ENCODE results near the gene DPYD.

DPYD gene

DNA sequence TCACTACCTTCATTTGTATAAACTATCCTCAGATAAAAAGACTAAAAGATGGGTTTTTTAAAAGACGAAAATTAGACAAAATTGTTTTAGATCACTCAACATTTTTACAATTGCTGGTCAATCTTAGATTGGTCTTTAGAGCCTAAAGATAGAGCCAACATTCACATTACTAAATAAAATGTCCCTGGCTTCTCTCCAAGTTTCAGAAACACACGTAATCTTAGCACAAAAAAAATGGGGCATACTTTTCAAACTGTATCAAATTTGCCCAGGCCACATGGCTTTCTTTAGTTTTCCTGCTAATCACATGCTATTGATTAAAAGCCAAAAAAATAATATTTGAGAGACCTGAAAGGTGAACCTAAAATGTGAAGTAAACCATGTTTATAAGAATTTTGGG, 288.1 kb downstream of the DPYD start:
- Histone ChIP-seq H3K27me3 (replicated peaks; ENCODE audit: control insufficient read depth, insufficient read depth, low read length) (no peaks in the 10 kb centered on the region), H3K36me3 (ENCODE audit: control insufficient read depth, insufficient read depth, low read length) (no peaks in the 10 kb centered on the region), H3K4me3 (replicated peaks; ENCODE audit: low read depth, low read length) (no peak overlapping the region)
- TF ChIP-seq, protein P1, sequence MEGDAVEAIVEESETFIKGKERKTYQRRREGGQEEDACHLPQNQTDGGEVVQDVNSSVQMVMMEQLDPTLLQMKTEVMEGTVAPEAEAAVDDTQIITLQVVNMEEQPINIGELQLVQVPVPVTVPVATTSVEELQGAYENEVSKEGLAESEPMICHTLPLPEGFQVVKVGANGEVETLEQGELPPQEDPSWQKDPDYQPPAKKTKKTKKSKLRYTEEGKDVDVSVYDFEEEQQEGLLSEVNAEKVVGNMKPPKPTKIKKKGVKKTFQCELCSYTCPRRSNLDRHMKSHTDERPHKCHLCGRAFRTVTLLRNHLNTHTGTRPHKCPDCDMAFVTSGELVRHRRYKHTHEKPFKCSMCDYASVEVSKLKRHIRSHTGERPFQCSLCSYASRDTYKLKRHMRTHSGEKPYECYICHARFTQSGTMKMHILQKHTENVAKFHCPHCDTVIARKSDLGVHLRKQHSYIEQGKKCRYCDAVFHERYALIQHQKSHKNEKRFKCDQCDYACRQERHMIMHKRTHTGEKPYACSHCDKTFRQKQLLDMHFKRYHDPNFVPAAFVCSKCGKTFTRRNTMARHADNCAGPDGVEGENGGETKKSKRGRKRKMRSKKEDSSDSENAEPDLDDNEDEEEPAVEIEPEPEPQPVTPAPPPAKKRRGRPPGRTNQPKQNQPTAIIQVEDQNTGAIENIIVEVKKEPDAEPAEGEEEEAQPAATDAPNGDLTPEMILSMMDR (IDR thresholded peaks at IDR 0.05; ENCODE audit: insufficient read depth, low read length, poor library complexity, severe bottlenecking) = no peak
- DNase-seq (ENCODE audit: extremely low read depth, insufficient read length) = no peak

DNA sequence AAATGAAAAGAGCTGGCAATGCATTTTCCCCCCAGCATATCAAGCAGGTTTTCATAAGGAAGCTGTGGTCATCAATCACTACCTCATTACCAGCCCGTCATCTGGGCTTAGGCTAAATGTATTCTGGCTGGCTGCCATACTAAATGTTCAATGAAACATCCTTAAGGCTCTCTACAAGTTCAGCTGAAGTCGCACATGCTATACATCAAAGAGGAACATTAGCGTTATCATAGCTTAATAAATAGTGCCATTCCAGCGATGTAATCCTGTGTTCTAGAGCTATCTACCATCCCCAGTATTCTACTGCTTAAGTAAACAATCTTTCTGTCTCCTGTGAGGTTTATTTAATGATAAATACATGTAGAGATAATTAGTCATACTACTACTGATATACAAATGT, 288.8 kb downstream of the DPYD start:
- TF ChIP-seq, protein P1 (IDR thresholded peaks at IDR 0.05; ENCODE audit: insufficient read depth, low read length, poor library complexity, severe bottlenecking) = no peak
- no peaks in the 10 kb centered on the region for H3K27me3 ChIP-seq (replicated peaks; ENCODE audit: control insufficient read depth, insufficient read depth, low read length)
- H3K36me3 ChIP-seq (ENCODE audit: control insufficient read depth, insufficient read depth, low read length) = no peaks in the 10 kb centered on the region
- DNase-seq (ENCODE audit: extremely low read depth, insufficient read length) = no peak
- H3K4me3 ChIP-seq (replicated peaks; ENCODE audit: low read depth, low read length) = no peak overlapping the region

DNA sequence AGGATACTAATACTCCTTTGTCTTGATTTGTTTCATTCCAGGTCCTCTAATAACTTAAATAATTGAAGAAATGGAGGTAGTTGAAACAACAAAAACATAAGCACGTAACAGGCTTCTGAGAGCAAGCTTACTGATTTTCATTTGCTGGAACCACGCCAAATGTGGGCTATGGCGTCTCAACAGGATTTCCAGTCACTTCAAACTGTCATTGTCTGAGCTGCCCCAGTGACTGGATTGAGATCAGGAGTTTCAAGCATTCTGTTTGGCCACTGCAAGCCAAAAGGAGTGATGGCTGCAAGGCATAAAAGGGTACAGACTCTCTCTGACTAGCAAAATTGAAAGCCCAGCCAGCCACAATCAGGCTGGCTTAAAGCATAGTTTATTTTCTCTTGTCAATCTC, 289.9 kb downstream of the DPYD start:
- H3K4me3 ChIP-seq (replicated peaks; ENCODE audit: low read depth, low read length) = no peak overlapping the region
- no peaks in the 10 kb centered on the region for H3K36me3 ChIP-seq (ENCODE audit: control insufficient read depth, insufficient read depth, low read length)
- TF ChIP-seq, protein P1 (IDR thresholded peaks at IDR 0.05; ENCODE audit: insufficient read depth, low read length, poor library complexity, severe bottlenecking) = no peak
- H3K27me3 ChIP-seq (replicated peaks; ENCODE audit: control insufficient read depth, insufficient read depth, low read length) = no peaks in the 10 kb centered on the region
- no peak for DNase-seq (ENCODE audit: extremely low read depth, insufficient read length)

DNA sequence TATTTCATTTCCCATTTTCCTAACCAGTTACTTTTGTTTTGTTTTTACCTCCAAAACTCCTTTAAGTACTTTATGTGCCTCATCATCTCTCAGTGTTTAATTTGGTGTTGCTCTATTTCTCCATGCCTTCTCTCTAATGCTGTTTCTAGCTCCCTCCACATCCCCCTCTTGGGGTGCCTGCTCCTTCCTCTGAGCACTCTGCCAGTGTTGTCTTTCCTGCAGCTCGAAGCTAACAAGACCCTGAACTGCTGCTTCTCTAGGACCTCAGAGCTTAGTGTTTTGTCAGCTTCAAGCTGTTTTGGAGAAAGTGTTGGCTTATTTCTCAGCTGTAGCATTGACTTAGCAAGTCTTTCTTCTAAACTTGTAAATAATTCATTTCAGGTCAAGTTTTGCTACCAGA, 290.6 kb downstream of the DPYD start:
- DNase-seq (ENCODE audit: extremely low read depth, insufficient read length) = no peak
- Histone ChIP-seq H3K36me3 (ENCODE audit: control insufficient read depth, insufficient read depth, low read length) (no peaks in the 10 kb centered on the region), H3K4me3 (replicated peaks; ENCODE audit: low read depth, low read length) (no peak overlapping the region), H3K27me3 (replicated peaks; ENCODE audit: control insufficient read depth, insufficient read depth, low read length) (no peaks in the 10 kb centered on the region)
- TF ChIP-seq, protein P1 (IDR thresholded peaks at IDR 0.05; ENCODE audit: insufficient read depth, low read length, poor library complexity, severe bottlenecking) = no peak

DNA sequence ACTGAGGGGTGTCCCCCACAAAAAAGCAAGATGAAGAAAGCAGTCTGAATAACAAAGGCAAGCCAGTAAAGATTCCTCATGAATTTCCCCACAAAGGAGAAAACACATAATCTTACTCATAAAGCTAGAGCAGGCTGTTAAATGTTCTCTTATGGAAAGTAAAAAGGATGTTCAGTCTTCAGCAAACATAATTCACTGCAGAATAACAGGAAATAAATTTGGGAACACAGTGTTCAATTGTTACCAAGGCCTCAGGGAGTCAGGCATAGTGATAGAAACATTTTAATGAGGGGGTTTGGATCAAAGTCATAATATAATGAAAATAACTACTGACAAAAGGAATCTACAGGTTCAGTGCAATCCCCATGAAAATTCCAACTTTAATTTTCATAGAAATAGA, 297.6 kb downstream of the DPYD start:
- no peaks in the 10 kb centered on the region for H3K27me3 ChIP-seq (replicated peaks; ENCODE audit: control insufficient read depth, insufficient read depth, low read length)
- no peak for DNase-seq (ENCODE audit: extremely low read depth, insufficient read length)
- H3K4me3 ChIP-seq (replicated peaks; ENCODE audit: low read depth, low read length) = no peak overlapping the region
- TF ChIP-seq, protein P1 (IDR thresholded peaks at IDR 0.05; ENCODE audit: insufficient read depth, low read length, poor library complexity, severe bottlenecking) = no peak
- H3K36me3 ChIP-seq (ENCODE audit: control insufficient read depth, insufficient read depth, low read length) = no peaks in the 10 kb centered on the region

DNA sequence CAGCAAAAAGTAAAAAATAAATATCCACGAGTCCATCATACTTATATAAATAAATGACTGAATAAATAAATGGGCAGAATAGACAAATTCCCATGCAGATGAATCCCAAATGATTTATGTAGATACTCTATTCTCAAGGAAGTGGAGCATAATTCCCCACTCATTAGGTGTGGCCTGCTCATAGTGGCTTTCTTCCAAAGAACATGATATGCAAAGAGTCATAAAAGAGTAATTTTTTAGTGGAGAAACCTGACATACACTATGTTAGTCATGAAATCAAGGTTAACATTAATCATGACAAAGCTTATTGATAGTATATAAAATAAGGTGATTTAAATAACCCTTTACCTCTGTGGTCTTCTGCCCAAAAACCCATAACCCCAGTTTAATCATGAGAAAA, 298.9 kb downstream of the DPYD start:
- TF ChIP-seq, protein P1 (IDR thresholded peaks at IDR 0.05; ENCODE audit: insufficient read depth, low read length, poor library complexity, severe bottlenecking) = no peak
- no peaks in the 10 kb centered on the region for H3K27me3 ChIP-seq (replicated peaks; ENCODE audit: control insufficient read depth, insufficient read depth, low read length)
- H3K36me3 ChIP-seq (ENCODE audit: control insufficient read depth, insufficient read depth, low read length) = no peaks in the 10 kb centered on the region
- H3K4me3 ChIP-seq (replicated peaks; ENCODE audit: low read depth, low read length) = no peak overlapping the region
- DNase-seq (ENCODE audit: extremely low read depth, insufficient read length) = no peak
